Measurements from ENCODE around the gene GPHB5.

GPHB5 gene

GRCh38 chr14:63267171-63267570, 51.6 kb downstream of the GPHB5 start:
- Histone ChIP-seq H3K9me3 (no peaks in the 10 kb centered on the region), H3K4me1 (no peaks in the 10 kb centered on the region), H3K36me3 (replicated peaks) (no peaks in the 10 kb centered on the region), H3K4me3 (no peak overlapping the region), H3K27me3 (ENCODE audit: low read depth) (no peaks in the 10 kb centered on the region)
- in situ Hi-C loops (cut with MboI; ENCODE audit: low sequenced_read_pairs), result no loop called here
- DNase-seq (ENCODE audit: low spot score in 2 of 2), result no peak

DNA sequence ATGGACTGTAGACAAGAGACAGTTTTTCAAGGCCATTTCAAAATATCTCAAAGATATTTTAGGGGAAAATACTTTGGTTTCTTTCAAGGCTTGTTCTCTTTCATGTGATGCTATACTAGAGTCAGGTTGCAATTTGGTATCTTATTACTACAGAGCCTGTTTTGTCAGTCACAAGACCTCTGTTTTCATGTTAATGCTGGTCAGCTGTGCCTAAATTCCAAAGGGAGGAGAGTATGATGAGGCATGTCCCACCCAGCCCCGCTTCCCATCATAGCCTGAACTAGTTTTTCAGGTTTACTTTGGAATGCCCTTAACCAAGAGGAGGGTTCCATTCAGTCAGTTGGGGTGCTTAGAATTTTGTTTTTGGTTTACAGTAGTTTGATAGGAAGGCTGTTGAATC, 52.6 kb downstream of the GPHB5 start:
- in situ Hi-C loops (cut with MboI; ENCODE audit: low sequenced_read_pairs), result no loop called here
- no peak for DNase-seq (ENCODE audit: low spot score in 2 of 2)
- no peaks in the 10 kb centered on the region for H3K27me3 ChIP-seq (ENCODE audit: low read depth)
- no peaks in the 10 kb centered on the region for H3K9me3 ChIP-seq
- H3K4me3 ChIP-seq, result no peak overlapping the region
- no peaks in the 10 kb centered on the region for H3K4me1 ChIP-seq
- H3K36me3 ChIP-seq (replicated peaks), result no peaks in the 10 kb centered on the region
